ENCODE results near the gene PRDM10.
"Not testable (repeated sequence)": the region's sequence is repeated elsewhere in the genome, so short reads cannot be mapped to it uniquely, and the experiment has no call there.

Gene PRDM10

DNA sequence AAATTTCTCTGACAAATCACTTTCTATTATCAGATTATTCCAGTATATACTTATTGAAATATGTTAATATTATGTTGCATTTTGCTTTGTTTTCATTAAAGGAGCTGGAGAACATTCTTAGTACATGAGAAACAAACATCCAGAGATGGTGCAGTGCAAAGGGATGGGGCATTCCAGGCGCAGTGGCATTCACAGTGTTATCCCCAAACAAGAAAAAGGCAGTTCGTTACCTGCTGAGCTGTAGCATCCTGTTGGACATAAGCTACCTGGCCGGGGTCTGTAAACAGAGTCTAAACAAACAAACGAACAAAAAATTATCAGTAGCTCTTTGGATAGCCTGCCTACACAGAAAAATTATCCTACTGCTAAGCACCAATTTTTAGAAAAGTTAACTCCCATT lies 47.4 kb downstream of the PRDM10 start:
- TF ChIP-seq, protein P1, sequence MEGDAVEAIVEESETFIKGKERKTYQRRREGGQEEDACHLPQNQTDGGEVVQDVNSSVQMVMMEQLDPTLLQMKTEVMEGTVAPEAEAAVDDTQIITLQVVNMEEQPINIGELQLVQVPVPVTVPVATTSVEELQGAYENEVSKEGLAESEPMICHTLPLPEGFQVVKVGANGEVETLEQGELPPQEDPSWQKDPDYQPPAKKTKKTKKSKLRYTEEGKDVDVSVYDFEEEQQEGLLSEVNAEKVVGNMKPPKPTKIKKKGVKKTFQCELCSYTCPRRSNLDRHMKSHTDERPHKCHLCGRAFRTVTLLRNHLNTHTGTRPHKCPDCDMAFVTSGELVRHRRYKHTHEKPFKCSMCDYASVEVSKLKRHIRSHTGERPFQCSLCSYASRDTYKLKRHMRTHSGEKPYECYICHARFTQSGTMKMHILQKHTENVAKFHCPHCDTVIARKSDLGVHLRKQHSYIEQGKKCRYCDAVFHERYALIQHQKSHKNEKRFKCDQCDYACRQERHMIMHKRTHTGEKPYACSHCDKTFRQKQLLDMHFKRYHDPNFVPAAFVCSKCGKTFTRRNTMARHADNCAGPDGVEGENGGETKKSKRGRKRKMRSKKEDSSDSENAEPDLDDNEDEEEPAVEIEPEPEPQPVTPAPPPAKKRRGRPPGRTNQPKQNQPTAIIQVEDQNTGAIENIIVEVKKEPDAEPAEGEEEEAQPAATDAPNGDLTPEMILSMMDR (IDR thresholded peaks at IDR 0.05; ENCODE audit: low read depth, low read length, missing control alignments) = no peak
- Histone ChIP-seq H3K27ac (no peak overlapping the region), H3K36me3 (replicated peaks) (peaks cover 2% of the 10 kb centered on the region), H3K4me3 (ENCODE audit: low read depth, low read length) (no peak overlapping the region), H3K27me3 (replicated peaks) (no peaks in the 10 kb centered on the region)
- in situ Hi-C loops (cut with HindIII; ENCODE audit: low pct_ligation_motif_present, low sequenced_read_pairs) = no loop called here
- DNase-seq = no peak

DNA sequence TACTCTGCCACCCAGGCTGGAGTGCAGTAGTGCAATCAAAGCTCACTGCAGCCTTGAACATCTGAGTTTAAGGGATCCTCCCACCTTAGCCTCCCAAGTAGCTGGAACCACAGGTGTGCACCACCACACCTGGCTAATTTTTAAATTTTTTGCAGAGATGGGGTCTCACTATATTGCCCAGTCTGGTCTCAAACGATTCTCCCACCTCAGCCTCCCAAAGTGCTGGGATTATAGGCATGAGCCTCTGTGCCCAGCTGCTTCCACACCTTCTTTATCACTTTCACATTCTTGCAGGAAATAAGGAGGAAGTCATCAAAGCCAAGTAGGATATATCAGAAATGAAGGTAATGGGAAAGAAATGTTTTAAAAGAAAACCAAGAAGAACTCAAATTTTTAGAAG lies 47.9 kb downstream of the PRDM10 start:
- in situ Hi-C loops (cut with HindIII; ENCODE audit: low pct_ligation_motif_present, low sequenced_read_pairs); DNase-seq; H3K27me3 ChIP-seq (replicated peaks): not testable (repeated sequence)

DNA sequence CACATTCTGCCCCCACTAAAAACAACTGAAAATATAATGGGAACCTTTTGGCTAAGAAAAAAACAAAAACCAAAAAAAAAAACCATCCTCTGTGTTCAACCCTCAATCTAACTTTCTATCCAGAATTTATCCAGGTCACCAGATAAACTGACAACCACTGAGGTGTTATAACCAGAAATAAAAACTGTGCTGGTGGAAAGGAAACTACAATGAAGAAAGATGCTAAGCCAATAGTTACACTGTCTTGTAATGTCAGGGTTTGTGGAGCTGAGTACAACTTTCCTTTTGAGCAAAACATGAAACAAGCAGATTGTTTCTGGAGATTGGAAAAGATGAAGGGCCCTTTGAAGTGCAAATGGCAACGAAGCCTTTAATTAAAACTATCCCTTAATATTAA lies 50.8 kb downstream of the PRDM10 start:
- no peak overlapping the region for H3K4me3 ChIP-seq (ENCODE audit: low read depth, low read length)
- H3K27me3 ChIP-seq (replicated peaks) = no peaks in the 10 kb centered on the region
- in situ Hi-C loops (cut with HindIII; ENCODE audit: low pct_ligation_motif_present, low sequenced_read_pairs) = no loop called here
- H3K36me3 ChIP-seq (replicated peaks) = peaks cover 2% of the 10 kb centered on the region
- DNase-seq = no peak
- TF ChIP-seq, protein P1 (IDR thresholded peaks at IDR 0.05; ENCODE audit: low read depth, low read length, missing control alignments) = no peak
- no peak overlapping the region for H3K27ac ChIP-seq

More for the DNA sequence above, 47.9 kb downstream of the PRDM10 start:
- not testable (repeated sequence) for H3K4me3 ChIP-seq (ENCODE audit: low read depth, low read length); H3K27ac ChIP-seq; H3K36me3 ChIP-seq (replicated peaks)

DNA sequence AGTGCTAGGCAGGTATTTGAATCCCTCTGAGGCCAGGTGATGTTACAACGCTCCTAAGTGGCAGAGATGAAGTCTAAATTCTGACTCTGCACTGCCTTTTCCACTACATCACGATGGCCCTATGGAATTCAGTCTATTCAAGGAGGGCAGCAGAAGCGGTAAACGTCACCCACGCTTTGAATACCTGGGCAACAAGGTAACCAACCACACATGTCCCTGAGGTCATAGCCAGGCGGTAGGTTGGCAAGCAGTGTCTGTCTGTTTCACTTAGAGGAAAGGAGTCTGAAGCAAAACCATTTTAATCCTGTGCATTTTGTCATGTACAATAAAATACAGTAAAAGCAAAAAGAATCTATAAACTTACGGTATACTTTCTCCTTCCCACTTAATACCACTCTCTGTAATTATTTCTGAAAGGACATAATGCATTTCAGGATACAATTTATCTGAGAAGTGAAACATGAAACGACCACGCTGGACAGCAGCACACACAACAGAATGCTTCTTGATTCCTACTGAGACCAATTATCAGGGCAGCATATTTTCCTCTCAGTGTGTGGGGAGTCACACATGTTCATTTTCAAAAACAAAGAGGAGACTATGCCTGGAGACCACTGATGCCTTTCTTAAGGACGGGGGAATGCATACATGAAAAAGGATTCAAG lies 51.3 kb downstream of the PRDM10 start:
- Histone ChIP-seq H3K36me3 (replicated peaks) (peaks cover 5% of the 10 kb centered on the region), H3K4me3 (ENCODE audit: low read depth, low read length) (no peak overlapping the region), H3K27me3 (replicated peaks) (no peaks in the 10 kb centered on the region), H3K27ac (no peak overlapping the region)
- in situ Hi-C loops (cut with HindIII; ENCODE audit: low pct_ligation_motif_present, low sequenced_read_pairs) = no loop called here
- no peak for DNase-seq
- TF ChIP-seq, protein P1 (IDR thresholded peaks at IDR 0.05; ENCODE audit: low read depth, low read length, missing control alignments) = no peak

DNA sequence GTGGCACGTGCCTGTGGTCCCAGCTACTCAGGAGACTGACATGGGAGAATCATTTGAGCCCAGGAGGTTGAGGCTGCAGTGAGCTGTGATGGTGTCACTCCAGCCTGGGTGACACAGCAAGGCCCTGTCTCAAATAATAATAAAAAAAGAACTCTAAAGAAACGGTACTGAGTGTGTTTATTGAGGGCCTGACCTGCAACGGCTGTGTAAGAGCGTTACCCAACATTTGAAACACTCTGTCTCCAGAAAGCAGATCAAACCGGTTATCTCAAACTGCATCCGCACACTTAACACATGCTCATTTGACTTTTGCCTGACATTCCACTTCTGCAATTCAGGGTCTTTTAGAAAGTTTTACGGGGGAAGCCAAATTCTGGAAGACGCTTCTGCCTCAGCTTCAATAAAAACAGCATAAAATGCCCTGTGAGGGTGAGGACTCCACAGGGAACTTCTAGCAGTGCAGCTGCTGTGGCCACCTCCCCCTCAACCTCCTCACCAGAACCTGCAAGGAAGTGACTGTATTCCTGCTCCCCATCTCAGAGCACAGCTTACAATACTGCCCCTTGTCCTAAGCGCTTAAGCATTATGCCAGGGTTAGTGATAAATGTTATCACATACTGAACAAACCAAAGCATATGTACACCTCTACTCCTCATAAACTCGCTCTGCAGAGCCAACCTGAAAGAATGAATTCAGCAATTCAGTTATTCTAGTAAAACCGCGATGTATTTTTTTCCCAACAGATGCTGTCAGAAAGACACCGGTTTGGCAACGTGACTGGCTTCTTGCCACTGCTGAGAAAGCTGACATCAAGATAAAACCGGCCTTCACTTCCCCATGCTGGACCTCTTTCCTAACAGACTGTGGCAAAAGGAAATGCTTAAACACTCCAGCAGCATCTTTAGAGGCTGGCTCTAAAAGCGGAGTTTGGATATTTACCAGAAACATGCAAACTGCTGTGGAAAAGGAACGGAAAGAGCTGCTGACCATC lies 52.2 kb downstream of the PRDM10 start:
- H3K4me3 ChIP-seq (ENCODE audit: low read depth, low read length) = no peak overlapping the region
- DNase-seq = no peak

More for the DNA sequence above, 52.2 kb downstream of the PRDM10 start:
- Histone ChIP-seq H3K27ac (no peak overlapping the region), H3K36me3 (replicated peaks) (peaks cover 6% of the 10 kb centered on the region), H3K27me3 (replicated peaks) (no peaks in the 10 kb centered on the region)
- TF ChIP-seq, protein P1 (IDR thresholded peaks at IDR 0.05; ENCODE audit: low read depth, low read length, missing control alignments) = no peak
- in situ Hi-C loops (cut with HindIII; ENCODE audit: low pct_ligation_motif_present, low sequenced_read_pairs) = no loop called here

Data from brain microvascular endothelial cell (primary cell).